ENCODE measurements around the gene ETDB.
A peak's percentile ranks its signal among the peaks of the same experiment; 100 is the strongest.
"Not testable (repeated sequence)": the region's sequence is repeated elsewhere in the genome, so short reads cannot be mapped to it uniquely, and the experiment has no call there.

Gene ETDB

GRCh38 chrX:135120056-135120576 is at the start of gene ETDB:
ETDB (minus strand) TSS chrX:135120526; CDS start chrX:135119261, 1,265 bp downstream.
- DNase-seq; in situ Hi-C loops (cut with MboI; ENCODE audit: low pct_unique_long_range_greater_than_20kb, low sequenced_read_pairs): not testable (repeated sequence)

- in situ Hi-C loops (cut with MboI; ENCODE audit: low pct_unique_long_range_greater_than_20kb, low sequenced_read_pairs); DNase-seq: not testable (repeated sequence)
Observed at GRCh38 chrX:135169534-135169933, 49.2 kb upstream of the ETDB start.

- in situ Hi-C loops (cut with MboI; ENCODE audit: low pct_unique_long_range_greater_than_20kb, low sequenced_read_pairs): no loop called here
- DNase-seq: peak; percentile 21
Observed at GRCh38 chrX:135168486-135168885, 48.2 kb upstream of the ETDB start.

- DNase-seq; in situ Hi-C loops (cut with MboI; ENCODE audit: low pct_unique_long_range_greater_than_20kb, low sequenced_read_pairs): not testable (repeated sequence)
Observed at GRCh38 chrX:135154688-135155087, 34.4 kb upstream of the ETDB start.

- in situ Hi-C loops (cut with MboI; ENCODE audit: low pct_unique_long_range_greater_than_20kb, low sequenced_read_pairs): not testable (repeated sequence)
Observed at GRCh38 chrX:135126145-135126544, 5.8 kb upstream of the ETDB start.

GRCh38 chrX:135116064-135116463 is 4.3 kb downstream of the ETDB start:
- DNase-seq; in situ Hi-C loops (cut with MboI; ENCODE audit: low pct_unique_long_range_greater_than_20kb, low sequenced_read_pairs): not testable (repeated sequence)

More at GRCh38 chrX:135126145-135126544, 5.8 kb upstream of the ETDB start:
- DNase-seq: not testable (repeated sequence)

- peak; percentile 39 for DNase-seq
- in situ Hi-C loops (cut with MboI; ENCODE audit: low pct_unique_long_range_greater_than_20kb, low sequenced_read_pairs): no loop called here
Observed at GRCh38 chrX:135114392-135114791, 5.9 kb downstream of the ETDB start.

- DNase-seq: no peak
- in situ Hi-C loops (cut with MboI; ENCODE audit: low pct_unique_long_range_greater_than_20kb, low sequenced_read_pairs): no loop called here
Observed at GRCh38 chrX:135112743-135113142, 7.6 kb downstream of the ETDB start.

- in situ Hi-C loops (cut with MboI; ENCODE audit: low pct_unique_long_range_greater_than_20kb, low sequenced_read_pairs): no loop called here
- peak; percentile 64 for DNase-seq
Observed at GRCh38 chrX:135112096-135112729, 8.1 kb downstream of the ETDB start.

- in situ Hi-C loops (cut with MboI; ENCODE audit: low pct_unique_long_range_greater_than_20kb, low sequenced_read_pairs): no loop called here
- DNase-seq: no peak
Observed at GRCh38 chrX:135109554-135109953, 10.8 kb downstream of the ETDB start.

GRCh38 chrX:135099493-135099783 is 20.9 kb downstream of the ETDB start:
- in situ Hi-C loops (cut with MboI; ENCODE audit: low pct_unique_long_range_greater_than_20kb, low sequenced_read_pairs): no loop called here
- no peak for DNase-seq

- in situ Hi-C loops (cut with MboI; ENCODE audit: low pct_unique_long_range_greater_than_20kb, low sequenced_read_pairs); DNase-seq: not testable (repeated sequence)
Observed at GRCh38 chrX:135097196-135097744, 23.1 kb downstream of the ETDB start.

- in situ Hi-C loops (cut with MboI; ENCODE audit: low pct_unique_long_range_greater_than_20kb, low sequenced_read_pairs): no loop called here
- DNase-seq: no peak
Observed at GRCh38 chrX:135095715-135096114, 24.6 kb downstream of the ETDB start.

- DNase-seq: no peak
- in situ Hi-C loops (cut with MboI; ENCODE audit: low pct_unique_long_range_greater_than_20kb, low sequenced_read_pairs): no loop called here
Observed at GRCh38 chrX:135094726-135095125, 25.6 kb downstream of the ETDB start.

- in situ Hi-C loops (cut with MboI; ENCODE audit: low pct_unique_long_range_greater_than_20kb, low sequenced_read_pairs): no loop called here
Observed at GRCh38 chrX:135089126-135089525, 31.2 kb downstream of the ETDB start.

GRCh38 chrX:135087867-135088266 is 32.5 kb downstream of the ETDB start:
- no peak for DNase-seq
- in situ Hi-C loops (cut with MboI; ENCODE audit: low pct_unique_long_range_greater_than_20kb, low sequenced_read_pairs): no loop called here

More at GRCh38 chrX:135089126-135089525, 31.2 kb downstream of the ETDB start:
- DNase-seq: no peak

- DNase-seq: peak; percentile 71
Observed at GRCh38 chrX:135086197-135086854, 34.0 kb downstream of the ETDB start.

GRCh38 chrX:135081693-135082404 is 38.5 kb downstream of the ETDB start:
- in situ Hi-C loops (cut with MboI; ENCODE audit: low pct_unique_long_range_greater_than_20kb, low sequenced_read_pairs): no loop called here
- DNase-seq: no peak

More at GRCh38 chrX:135086197-135086854, 34.0 kb downstream of the ETDB start:
- in situ Hi-C loops (cut with MboI; ENCODE audit: low pct_unique_long_range_greater_than_20kb, low sequenced_read_pairs): no loop called here
